HG03432 (cell line): ENCODE data around the gene DPM3.
"Not testable (repeated sequence)": the region's sequence is repeated elsewhere in the genome, so short reads cannot be mapped to it uniquely, and the experiment has no call there.

Experiments used
- ATAC-seq: cut with Tn5 transposase; IDR thresholded peaks from one replicate; pipeline ENCODE4 v1.9.1; 2021; ENCODE audit warnings: mild to moderate bottlenecking, moderate library complexity; ENCODE audit not compliant: unreplicated experiment

DPM3 gene

GRCh38 chr1:155175927-155176371 lies 35.6 kb upstream of the DPM3 start:
- ATAC-seq, result no peak

DNA sequence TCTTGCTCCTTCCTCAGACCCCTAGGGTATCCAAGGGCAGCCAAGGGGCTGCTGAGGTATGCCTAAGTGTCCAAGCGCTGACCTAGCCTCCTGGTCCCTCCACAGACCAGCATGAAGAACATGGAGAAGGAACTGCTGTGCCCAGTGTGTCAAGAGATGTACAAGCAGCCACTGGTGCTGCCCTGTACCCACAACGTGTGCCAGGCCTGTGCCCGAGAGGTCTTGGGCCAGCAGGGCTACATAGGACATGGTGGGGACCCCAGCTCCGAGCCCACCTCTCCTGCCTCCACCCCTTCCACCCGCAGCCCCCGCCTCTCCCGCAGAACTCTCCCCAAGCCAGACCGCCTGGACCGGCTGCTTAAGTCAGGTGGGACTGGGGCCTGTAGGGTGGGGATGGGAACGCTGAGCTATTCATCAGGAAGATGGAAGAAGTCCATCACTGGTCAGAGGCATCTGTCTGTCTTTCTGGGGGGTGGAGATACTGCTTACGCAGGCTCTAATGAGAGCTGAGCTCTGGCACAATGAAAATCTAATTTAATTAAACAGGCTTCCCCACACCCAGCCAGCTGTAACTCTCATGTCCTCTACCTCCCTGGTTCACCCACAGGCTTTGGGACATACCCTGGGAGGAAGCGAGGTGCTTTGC lies 35.1 kb upstream of the DPM3 start:
- no peak for ATAC-seq

- no peak for ATAC-seq
Measured at GRCh38 chr1:155174324-155175280, 34.3 kb upstream of the DPM3 start.

GRCh38 chr1:155173478-155174323 lies 33.4 kb upstream of the DPM3 start, which contains the start of gene TRIM46:
Gene TRIM46 (plus strand): TSS chr1:155173849. CDS start chr1:155173967, 118 bp downstream.
- ATAC-seq, result no peak

- ATAC-seq, result peak; percentile 63
Measured at GRCh38 chr1:155172732-155173477, 32.6 kb upstream of the DPM3 start, which contains the start of gene KRTCAP2. Gene KRTCAP2 (minus strand): TSS chr1:155173304. CDS start chr1:155173224, 80 bp downstream.

DNA sequence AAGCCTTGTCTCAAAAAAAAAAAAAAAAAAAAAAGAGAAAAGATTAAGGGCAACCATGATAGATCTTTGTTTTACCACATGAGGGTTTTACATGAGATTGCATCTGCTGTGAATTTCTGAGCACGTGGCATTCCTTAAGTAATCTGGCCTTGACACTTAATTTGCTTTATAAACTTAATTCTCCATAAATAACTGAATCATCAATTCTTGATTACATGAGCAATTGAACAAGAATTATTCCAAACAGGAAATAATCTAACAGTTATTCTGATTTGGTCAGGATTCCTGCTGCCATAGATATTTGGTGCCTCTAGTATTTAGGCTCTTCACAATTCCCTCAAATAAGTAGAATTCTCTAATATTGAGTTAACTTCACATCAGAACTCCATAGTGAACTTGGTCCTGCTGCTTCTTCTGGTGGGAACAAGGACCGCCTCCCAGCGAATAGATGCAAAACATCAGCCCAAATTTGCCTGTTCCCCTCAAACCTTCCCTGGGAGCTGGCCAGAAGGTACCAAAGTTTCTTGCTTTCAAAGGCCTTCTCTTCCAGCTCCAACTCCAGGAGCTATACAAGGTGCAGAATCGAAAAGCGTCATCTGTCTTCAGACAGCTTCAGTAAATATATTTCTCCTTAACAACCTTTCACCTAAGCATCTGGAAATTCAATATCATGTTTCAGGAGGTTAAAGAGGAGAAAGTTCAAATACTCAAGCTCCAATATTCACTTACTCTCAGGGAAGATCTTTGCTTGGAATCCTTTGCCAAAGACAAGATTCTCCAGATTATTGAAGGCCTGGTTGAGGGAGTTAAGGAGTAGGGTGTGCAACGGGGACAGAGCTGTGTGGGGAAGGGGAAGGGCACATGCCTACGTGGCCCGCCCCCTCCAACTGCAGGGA lies 31.8 kb upstream of the DPM3 start:
- peak; percentile 23 for ATAC-seq

DNA sequence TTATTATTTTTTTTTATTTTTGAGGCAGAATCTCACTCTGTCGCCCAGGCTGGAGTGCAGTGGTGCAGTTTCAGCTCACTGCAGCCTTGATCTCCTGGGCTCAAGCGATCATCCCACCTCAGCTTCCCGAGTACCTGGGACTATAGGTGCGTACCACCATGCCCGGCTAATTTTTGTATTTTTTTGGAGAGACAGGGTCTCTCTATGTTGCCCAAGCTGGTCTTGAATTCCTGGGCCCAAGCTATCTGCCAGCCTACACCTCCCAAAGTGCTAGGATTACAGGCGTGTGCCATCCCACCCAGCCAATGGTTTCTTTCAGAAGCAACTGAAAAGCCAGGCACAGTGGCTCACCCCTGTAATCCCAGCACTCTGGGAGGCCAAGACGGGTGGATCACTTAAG lies 30.5 kb upstream of the DPM3 start:
- ATAC-seq, result no peak

DNA sequence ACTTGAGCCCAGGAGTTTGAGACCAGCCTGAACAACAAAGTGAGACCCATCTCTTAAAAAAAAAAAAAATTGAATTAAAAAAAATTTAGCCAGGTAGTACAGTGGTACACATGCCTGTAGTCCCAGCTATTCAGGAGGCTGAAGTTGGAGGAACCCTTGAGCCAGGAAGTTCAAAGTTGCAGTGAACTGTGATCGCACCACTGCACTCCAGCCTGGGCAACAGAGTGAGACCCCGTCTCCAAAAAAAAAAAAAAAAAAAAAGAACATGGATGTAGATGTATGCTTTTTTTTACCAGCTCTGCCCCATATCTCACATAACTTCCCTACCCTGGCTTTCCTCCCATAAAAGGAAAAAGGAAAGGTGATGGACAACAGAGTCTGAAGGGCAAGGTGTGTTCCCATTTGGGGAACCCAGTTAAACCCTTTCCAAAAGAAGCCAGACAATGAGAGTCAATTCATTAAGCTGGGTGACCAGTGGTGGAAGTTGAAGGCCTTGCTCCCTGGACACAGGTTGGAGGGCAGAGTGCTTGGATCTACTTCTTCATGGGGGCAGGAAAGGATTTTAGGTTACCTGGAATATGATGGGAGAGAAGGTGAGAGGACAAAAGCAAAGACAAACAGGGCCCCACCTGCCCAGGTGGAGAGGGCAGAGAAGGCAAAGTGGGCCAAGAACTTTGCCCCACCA lies 29.9 kb upstream of the DPM3 start:
- ATAC-seq, result no peak

DNA sequence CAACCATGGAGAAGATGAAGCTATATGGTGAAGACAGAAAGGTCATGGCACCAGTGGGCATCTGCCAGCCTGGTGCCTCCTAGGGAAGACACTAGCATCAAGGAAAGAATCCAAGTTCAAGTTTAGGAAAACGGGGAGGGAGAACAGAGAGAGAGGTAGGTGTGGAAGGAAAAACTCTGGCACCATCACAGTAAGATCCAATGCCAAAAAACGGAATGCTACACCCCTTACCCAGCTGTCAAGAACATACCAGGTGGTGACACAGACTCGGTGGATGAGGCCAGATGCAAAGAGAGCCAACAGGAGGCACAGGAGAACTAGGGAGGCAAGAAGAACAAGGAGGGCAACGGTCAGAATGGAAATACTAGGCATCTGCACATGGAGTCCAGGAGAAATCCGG lies 29.2 kb upstream of the DPM3 start:
- ATAC-seq, result no peak

DNA sequence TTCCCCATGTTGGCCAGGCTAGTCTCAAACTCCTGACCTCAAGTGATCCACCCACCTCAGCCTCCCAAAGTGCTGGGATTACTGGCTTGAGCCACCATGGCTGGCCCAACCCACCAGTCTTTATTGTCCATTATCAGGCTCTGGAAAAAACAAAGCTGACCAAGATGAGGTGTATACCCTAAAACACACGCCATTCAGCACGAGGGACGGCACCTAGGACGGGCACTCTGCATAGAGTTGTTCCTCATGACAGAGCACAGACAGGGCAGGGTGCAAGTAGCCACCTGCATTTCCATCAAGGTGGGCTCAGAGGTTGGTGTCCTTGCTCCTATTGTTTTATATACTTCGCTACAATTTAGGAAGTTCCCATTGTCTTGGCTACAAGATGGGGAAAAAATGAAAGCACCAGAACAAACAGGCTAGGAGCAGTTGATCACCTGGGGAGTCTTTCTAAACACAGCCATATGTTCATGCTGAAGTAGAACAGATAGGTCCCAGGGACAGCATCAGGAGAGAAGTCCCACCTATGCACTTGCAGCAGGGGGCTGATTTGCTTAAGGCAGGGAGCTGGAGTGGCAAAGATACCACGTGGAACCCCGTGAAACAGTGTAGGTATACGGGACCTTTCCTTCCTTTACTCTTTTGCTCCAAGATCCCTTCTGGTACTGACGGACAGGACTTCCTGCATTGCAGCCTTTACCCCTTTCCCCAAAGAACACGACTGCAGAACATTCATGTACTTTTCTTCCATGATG lies 28.3 kb upstream of the DPM3 start:
- ATAC-seq, result no peak

- ATAC-seq, result not testable (repeated sequence)
Measured at GRCh38 chr1:155168105-155168445, 27.7 kb upstream of the DPM3 start.

GRCh38 chr1:155167166-155168104 lies 27.1 kb upstream of the DPM3 start:
- ATAC-seq, result no peak

GRCh38 chr1:155166471-155167165 lies 26.3 kb upstream of the DPM3 start:
- ATAC-seq, result no peak

GRCh38 chr1:155166051-155166470 lies 25.7 kb upstream of the DPM3 start:
- ATAC-seq, result no peak

GRCh38 chr1:155164625-155165024 lies 24.3 kb upstream of the DPM3 start:
- ATAC-seq, result not testable (repeated sequence)

- ATAC-seq, result not testable (repeated sequence)
Measured at GRCh38 chr1:155163785-155164184, 23.5 kb upstream of the DPM3 start.
